ENCODE data around the gene MRPS6.

DNA sequence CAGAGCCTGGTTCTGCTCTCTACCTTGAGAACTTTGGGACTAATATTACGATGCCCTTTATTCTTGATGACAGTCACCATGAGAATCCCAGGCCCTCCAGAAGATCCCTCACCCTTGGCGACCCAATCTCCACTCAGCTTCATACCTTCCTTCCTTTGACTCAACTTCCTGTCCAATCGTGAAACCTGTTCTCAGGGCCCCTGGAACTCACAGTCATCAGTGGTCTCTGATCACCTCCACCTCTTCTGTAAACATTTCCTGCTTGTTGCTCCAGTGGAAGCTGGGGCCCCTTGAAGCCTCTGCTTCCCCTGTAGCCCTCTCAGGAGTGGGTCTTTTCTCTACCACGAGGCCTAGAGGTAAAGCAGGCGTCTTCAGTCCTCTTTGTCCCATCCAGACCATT lies 79.1 kb downstream of the MRPS6 start:
- TF ChIP-seq, protein P1, sequence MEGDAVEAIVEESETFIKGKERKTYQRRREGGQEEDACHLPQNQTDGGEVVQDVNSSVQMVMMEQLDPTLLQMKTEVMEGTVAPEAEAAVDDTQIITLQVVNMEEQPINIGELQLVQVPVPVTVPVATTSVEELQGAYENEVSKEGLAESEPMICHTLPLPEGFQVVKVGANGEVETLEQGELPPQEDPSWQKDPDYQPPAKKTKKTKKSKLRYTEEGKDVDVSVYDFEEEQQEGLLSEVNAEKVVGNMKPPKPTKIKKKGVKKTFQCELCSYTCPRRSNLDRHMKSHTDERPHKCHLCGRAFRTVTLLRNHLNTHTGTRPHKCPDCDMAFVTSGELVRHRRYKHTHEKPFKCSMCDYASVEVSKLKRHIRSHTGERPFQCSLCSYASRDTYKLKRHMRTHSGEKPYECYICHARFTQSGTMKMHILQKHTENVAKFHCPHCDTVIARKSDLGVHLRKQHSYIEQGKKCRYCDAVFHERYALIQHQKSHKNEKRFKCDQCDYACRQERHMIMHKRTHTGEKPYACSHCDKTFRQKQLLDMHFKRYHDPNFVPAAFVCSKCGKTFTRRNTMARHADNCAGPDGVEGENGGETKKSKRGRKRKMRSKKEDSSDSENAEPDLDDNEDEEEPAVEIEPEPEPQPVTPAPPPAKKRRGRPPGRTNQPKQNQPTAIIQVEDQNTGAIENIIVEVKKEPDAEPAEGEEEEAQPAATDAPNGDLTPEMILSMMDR (IDR thresholded peaks at IDR 0.05; ENCODE audit: low read depth, low read length), result no peak
- no peak for TF ChIP-seq EZH2phosphoT487 (IDR thresholded peaks at IDR 0.05; ENCODE audit: low read depth)
